OCI-LY7 (cell line): Measurements from ENCODE around the gene AGO1. TPM values are rescaled to one million over a fixed set of nuclear protein-coding genes. Genes with fewer than 3 reads are reported as not detected.

Source experiments
- BruUV-seq: library from RNA; stranded (reverse); fragments of 400-500 nt; replicated peaks from 2 replicates; lab custom pipeline; 2021; lab: Mats Ljungman, UMichigan
- CTCF ChIA-PET: fragments of 300-600 bp; sonication (Branson Sonifier 250); formaldehyde crosslinking; loops from one replicate; lab custom pipeline; 2022; ENCODE audit warnings: antibody characterized with exemption; ENCODE audit not compliant: unreplicated experiment; lab: Charles Lee
- POLR2A ChIA-PET: fragments of 300-600 bp; sonication (Branson Sonifier 250); formaldehyde crosslinking; loops from one replicate; lab custom pipeline; 2022; ENCODE audit warnings: antibody characterized with exemption; lab: Charles Lee
- DNase-seq: peaks from one replicate; pipeline ENCODE4 v3.0.0-alpha.2; 2015; ENCODE audit warnings: low spot score
- H2AFZ ChIP-seq: fragments of 200-600 bp; sonication (generic), shearing (Covaris generic); 2 replicates; pipeline ENCODE4 v1.6.1; 2014; ENCODE audit warnings: mild to moderate bottlenecking, antibody characterized with exemption, low read length, moderate library complexity
- H3K27ac ChIP-seq: fragments of 200-600 bp; sonication (generic); 2 replicates; pipeline ENCODE4 v1.5.1; 2014; ENCODE audit warnings: mixed run types, low read depth, mild to moderate bottlenecking, moderate library complexity, low read length, inconsistent platforms; ENCODE audit not compliant: poor library complexity, severe bottlenecking
- H3K36me3 ChIP-seq: fragments of 200-600 bp; sonication (generic); 2 replicates; pipeline ENCODE4 v1.6.1; 2014; ENCODE audit warnings: mild to moderate bottlenecking, antibody characterized with exemption, low read length, moderate library complexity, mixed read lengths; ENCODE audit not compliant: insufficient read depth
- H3K4me1 ChIP-seq: fragments of 200-600 bp; sonication (generic); 2 replicates; pipeline ENCODE4 v1.5.1; 2014; ENCODE audit warnings: mild to moderate bottlenecking, low read length; ENCODE audit not compliant: insufficient read depth, poor library complexity, severe bottlenecking
- H3K4me2 ChIP-seq: fragments of 200-600 bp; sonication (generic); 2 replicates; pipeline ENCODE4 v1.6.1; 2014; ENCODE audit warnings: mild to moderate bottlenecking, low read length
- H3K4me3 ChIP-seq: fragments of 200-600 bp; sonication (generic); 2 replicates; pipeline ENCODE4 v1.5.1; 2014; ENCODE audit warnings: mild to moderate bottlenecking, low read depth, low read length; ENCODE audit not compliant: poor library complexity, severe bottlenecking
- H3K79me2 ChIP-seq: fragments of 200-600 bp; sonication (generic); 2 replicates; pipeline ENCODE4 v1.6.1; 2016; ENCODE audit warnings: low read depth, mild to moderate bottlenecking, low read length, moderate library complexity, mixed read lengths; ENCODE audit not compliant: insufficient read depth
- H3K9me2 ChIP-seq: fragments of 200-600 bp; sonication (generic); 2 replicates; pipeline ENCODE4 v1.6.1; 2016; ENCODE audit warnings: mild to moderate bottlenecking, low read length, mixed read lengths; ENCODE audit not compliant: insufficient read depth
- H3K9me3 ChIP-seq: fragments of 200-600 bp; sonication (generic); 2 replicates; pipeline ENCODE4 v1.6.1; 2014; ENCODE audit warnings: mild to moderate bottlenecking, mixed run types, low read length, mixed read lengths
- H4K20me1 ChIP-seq: fragments of 200-600 bp; sonication (generic); 2 replicates; pipeline ENCODE4 v1.6.1; 2014; ENCODE audit warnings: mild to moderate bottlenecking, antibody characterized with exemption, low read length, moderate library complexity, mixed read lengths; ENCODE audit not compliant: insufficient read depth
- EZH2phosphoT487 ChIP-seq: fragments of 200-600 bp; sonication (generic); IDR thresholded peaks from 2 replicates; pipeline ENCODE4 v1.6.1; 2018; ENCODE audit warnings: low read depth, borderline replicate concordance, mild to moderate bottlenecking, mixed run types, antibody characterized with exemption, low read length, moderate library complexity, mixed read lengths
- intact Hi-C: fragments of 100-400 bp; cut with micrococcal nuclease; formaldehyde crosslinking; loops from one replicate; pipeline ENCODE4 v1.10.0; 2022; ENCODE audit not compliant: unreplicated experiment
- total RNA-seq, 2 experiments: library from RNA; depleted of rRNA in 1 of 2; stranded (reverse); fragments of >200 nt in 1 of 2; shearing (Covaris generic) in 1 of 2; gene quantifications; 2 replicates each; pipeline ENCODE4 v1.2.3, GENCODE V29; 2014 to 2022
- TF ChIP-seq, protein P1 (sequence below): fragments of 200-600 bp; sonication (generic); conservative IDR thresholded peaks from 2 replicates; pipeline ENCODE4 v1.5.1; 2014; ENCODE audit warnings: mild to moderate bottlenecking, antibody characterized with exemption, low read length, moderate library complexity, mixed read lengths

AGO1 gene
- total RNA-seq, 2 experiments from 2014 or later, result 8.1 to 20.9 TPM

DNA sequence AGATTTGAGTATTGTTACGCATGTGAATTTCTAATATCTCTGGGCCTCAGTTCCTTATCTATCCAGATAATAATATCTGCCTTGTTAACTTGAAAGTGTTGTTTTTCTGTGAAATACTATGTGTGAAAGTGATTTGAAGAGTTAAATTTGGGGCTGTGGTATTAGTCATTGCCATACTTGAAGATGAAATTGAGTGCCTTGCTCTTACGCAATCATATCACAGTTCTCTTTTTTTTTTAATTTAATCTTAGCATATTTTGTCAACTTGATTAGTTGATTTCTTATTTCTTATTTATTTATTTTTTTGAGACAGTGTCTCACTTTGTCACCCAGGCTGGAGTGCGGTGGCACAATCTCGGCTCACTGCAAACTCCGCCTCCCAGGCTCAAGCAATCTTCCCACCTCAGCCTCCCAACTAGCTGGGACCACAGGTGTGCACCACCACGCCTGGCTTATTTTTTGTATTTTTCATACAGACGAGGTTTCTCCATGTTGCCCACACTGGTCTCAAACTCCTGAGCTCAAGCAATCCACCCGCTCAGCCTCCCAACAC lies 44.2 kb upstream of the AGO1 start:
- no peaks in the 10 kb centered on the region for H3K4me1 ChIP-seq
- TF ChIP-seq EZH2phosphoT487, result no peak
- no TSS peak for BruUV-seq
- no peak overlapping the region for H3K4me3 ChIP-seq
- POLR2A ChIA-PET, result no interaction called here
- H3K4me2 ChIP-seq, result no peak overlapping the region
- no peak for DNase-seq
- no peak overlapping the region for H3K27ac ChIP-seq
- CTCF ChIA-PET, result no interaction called here
- H3K36me3 ChIP-seq, result peaks cover 4% of the 10 kb centered on the region; the same call in 1 of the 2 replicates
- intact Hi-C loops, result no loop called here
- no peaks in the 10 kb centered on the region for H3K79me2 ChIP-seq
- no peaks in the 10 kb centered on the region for H3K9me3 ChIP-seq
- no peaks in the 10 kb centered on the region for H3K9me2 ChIP-seq
- no peak overlapping the region for H2AFZ ChIP-seq
- no peaks in the 10 kb centered on the region for H4K20me1 ChIP-seq

DNA sequence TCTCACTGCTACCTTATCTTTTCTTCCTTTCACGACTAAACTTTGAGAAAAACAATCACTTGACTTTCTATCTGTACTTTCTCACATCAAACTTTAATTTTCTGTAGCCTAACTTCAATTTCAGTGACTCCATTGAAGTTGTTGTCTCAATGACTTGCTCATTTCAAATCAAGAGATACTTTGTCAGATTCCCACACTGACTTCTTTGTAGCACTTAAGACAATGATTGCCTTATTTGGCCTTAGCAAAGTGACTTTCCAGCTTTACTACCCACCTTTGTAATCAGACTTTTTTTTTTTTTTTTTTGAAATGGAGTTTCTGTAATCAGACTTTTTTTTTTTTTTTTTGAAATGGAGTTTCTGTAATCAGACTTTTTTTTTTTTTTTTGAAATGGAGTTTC lies 38.2 kb upstream of the AGO1 start:
- ChIA-PET CTCF (no interaction called here), POLR2A (interaction anchor here (0.6 to 0.7 kb wide), 2 partner anchors 190 to 445 kb away, joined by 4 read pairs; no protein-coding TSS in a partner anchor)
- no TSS peak for BruUV-seq

DNA sequence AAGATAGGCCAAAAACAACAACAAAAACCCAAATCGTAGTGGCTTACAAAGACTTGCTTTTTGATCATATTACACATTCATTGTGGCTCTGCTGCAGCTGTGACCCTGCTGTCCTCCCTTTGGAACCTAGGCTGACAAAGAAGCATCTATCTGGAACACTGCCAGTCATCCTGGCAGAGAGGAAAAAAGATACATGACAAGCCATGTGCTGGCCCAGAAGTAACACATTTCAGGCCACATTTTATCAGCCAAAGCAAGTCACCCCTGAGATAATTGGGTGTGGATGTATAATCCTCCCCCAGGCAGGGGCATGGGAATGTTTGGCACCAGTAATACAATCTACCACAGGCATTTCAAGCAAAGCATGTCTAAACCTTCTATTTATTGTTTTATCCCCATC lies 37.2 kb upstream of the AGO1 start:
- no peaks in the 10 kb centered on the region for H4K20me1 ChIP-seq
- POLR2A ChIA-PET, result interaction anchor here (0.6 kb wide), 1 partner anchor 189 kb away, joined by 4 read pairs; no protein-coding TSS in a partner anchor
- no peak overlapping the region for H3K4me2 ChIP-seq
- no peak overlapping the region for H3K27ac ChIP-seq
- no peaks in the 10 kb centered on the region for H3K9me2 ChIP-seq
- H3K4me3 ChIP-seq, result no peak overlapping the region
- no peaks in the 10 kb centered on the region for H3K4me1 ChIP-seq
- no peaks in the 10 kb centered on the region for H3K79me2 ChIP-seq
- TF ChIP-seq, protein P1, sequence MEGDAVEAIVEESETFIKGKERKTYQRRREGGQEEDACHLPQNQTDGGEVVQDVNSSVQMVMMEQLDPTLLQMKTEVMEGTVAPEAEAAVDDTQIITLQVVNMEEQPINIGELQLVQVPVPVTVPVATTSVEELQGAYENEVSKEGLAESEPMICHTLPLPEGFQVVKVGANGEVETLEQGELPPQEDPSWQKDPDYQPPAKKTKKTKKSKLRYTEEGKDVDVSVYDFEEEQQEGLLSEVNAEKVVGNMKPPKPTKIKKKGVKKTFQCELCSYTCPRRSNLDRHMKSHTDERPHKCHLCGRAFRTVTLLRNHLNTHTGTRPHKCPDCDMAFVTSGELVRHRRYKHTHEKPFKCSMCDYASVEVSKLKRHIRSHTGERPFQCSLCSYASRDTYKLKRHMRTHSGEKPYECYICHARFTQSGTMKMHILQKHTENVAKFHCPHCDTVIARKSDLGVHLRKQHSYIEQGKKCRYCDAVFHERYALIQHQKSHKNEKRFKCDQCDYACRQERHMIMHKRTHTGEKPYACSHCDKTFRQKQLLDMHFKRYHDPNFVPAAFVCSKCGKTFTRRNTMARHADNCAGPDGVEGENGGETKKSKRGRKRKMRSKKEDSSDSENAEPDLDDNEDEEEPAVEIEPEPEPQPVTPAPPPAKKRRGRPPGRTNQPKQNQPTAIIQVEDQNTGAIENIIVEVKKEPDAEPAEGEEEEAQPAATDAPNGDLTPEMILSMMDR, result no peak
- no peak for TF ChIP-seq EZH2phosphoT487
- CTCF ChIA-PET, result no interaction called here
- intact Hi-C loops, result no loop called here
- DNase-seq, result no peak
- H3K9me3 ChIP-seq, result no peaks in the 10 kb centered on the region
- H2AFZ ChIP-seq, result no peak overlapping the region
- BruUV-seq, result no TSS peak
- no peaks in the 10 kb centered on the region for H3K36me3 ChIP-seq

More for the DNA sequence above, 38.2 kb upstream of the AGO1 start:
- no peak overlapping the region for H3K4me2 ChIP-seq
- H3K36me3 ChIP-seq, result no peaks in the 10 kb centered on the region
- H3K4me3 ChIP-seq, result no peak overlapping the region
- H3K27ac ChIP-seq, result no peak overlapping the region
- H3K79me2 ChIP-seq, result no peaks in the 10 kb centered on the region
- H2AFZ ChIP-seq, result no peak overlapping the region
- H3K9me3 ChIP-seq, result no peaks in the 10 kb centered on the region
- no peak for DNase-seq
- intact Hi-C loops, result no loop called here
- H3K9me2 ChIP-seq, result no peaks in the 10 kb centered on the region
- no peaks in the 10 kb centered on the region for H3K4me1 ChIP-seq
- no peak for TF ChIP-seq EZH2phosphoT487
- TF ChIP-seq, protein P1, result no peak
- H4K20me1 ChIP-seq, result no peaks in the 10 kb centered on the region
